ENCODE measurements around the gene BPIFB3.

- no peak for TF ChIP-seq CTCF (IDR thresholded peaks at IDR 0.05)
- no peak for TF ChIP-seq POLR2A (IDR thresholded peaks at IDR 0.05)
Measured at GRCh38 chr20:33020278-33021161, 33.2 kb upstream of the BPIFB3 start.

All from uterus (tissue), 2 donors.